ENCODE data around the gene CD302. TPM values are rescaled to one million over a fixed set of nuclear protein-coding genes. Genes with fewer than 3 reads are reported as not detected.

CD302 gene
- total RNA-seq, 2 donors from 2014 or later, result 30.0 to 31.1 TPM

DNA sequence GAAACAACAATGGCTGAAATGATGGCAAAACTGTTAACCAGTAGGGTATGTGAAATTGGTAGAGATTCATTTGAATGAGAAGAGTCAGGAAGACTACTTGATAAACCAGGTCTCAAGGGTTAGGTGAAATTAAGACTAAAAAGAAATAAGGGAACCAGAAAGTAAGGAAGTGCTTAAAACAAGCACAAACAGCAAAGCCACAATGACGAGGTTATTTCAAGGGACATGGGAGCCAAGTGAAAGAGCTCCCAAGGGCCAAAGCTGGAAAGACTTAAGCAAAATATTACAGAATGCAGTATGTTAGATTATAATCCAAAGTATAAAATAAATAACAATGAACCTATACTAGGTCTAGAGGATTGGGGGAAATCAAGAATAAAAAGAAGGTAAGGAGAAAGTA is 19.3 kb upstream of the CD302 start:
- 62 to 85% methylated on average over 1 of the region's 1 CpG for WGBS, 2 donors
- no peak overlapping the region for H3K4me3 ChIP-seq
- ATAC-seq (no peak), DNase-seq (no peak)
- H3K36me3 ChIP-seq (replicated peaks in 1 of 2; ENCODE audit: insufficient read depth in 1 of 2, low read depth in 2 of 2), result no peaks in the 10 kb centered on the region
- no peaks in the 10 kb centered on the region for H3K9me3 ChIP-seq
- no peak for TF ChIP-seq POLR2A (IDR thresholded peaks at IDR 0.05)
- TF ChIP-seq, protein P1, sequence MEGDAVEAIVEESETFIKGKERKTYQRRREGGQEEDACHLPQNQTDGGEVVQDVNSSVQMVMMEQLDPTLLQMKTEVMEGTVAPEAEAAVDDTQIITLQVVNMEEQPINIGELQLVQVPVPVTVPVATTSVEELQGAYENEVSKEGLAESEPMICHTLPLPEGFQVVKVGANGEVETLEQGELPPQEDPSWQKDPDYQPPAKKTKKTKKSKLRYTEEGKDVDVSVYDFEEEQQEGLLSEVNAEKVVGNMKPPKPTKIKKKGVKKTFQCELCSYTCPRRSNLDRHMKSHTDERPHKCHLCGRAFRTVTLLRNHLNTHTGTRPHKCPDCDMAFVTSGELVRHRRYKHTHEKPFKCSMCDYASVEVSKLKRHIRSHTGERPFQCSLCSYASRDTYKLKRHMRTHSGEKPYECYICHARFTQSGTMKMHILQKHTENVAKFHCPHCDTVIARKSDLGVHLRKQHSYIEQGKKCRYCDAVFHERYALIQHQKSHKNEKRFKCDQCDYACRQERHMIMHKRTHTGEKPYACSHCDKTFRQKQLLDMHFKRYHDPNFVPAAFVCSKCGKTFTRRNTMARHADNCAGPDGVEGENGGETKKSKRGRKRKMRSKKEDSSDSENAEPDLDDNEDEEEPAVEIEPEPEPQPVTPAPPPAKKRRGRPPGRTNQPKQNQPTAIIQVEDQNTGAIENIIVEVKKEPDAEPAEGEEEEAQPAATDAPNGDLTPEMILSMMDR (IDR thresholded peaks at IDR 0.05), result no peak
- no peaks in the 10 kb centered on the region for H3K27me3 ChIP-seq
- intact Hi-C loops (cut with DNase I), result no loop called here
- no peaks in the 10 kb centered on the region for H3K4me1 ChIP-seq
- no peak overlapping the region for H3K27ac ChIP-seq

DNA sequence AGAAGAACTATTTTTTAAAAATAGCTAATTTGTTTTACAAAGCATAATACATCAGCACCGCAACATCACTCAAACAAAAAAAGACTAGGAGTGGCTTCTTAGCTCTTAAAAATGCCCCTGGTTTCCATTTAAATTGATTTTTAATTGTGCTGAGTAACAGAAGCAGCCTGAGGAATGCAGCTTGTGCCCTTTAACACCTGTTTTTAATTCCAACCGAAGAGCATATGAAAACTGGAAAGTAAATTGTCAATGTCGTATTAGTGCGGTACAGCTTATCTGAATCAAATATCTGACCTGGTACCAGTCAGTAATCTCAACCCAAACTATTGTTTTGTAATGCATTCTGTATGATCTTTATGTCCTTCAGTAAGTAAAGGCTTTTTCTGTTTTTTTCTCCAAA is 13.2 kb upstream of the CD302 start:
- ATAC-seq (no peak), DNase-seq (no peak)
- H3K9me3 ChIP-seq, result no peaks in the 10 kb centered on the region
- H3K27me3 ChIP-seq, result no peaks in the 10 kb centered on the region
- no peak overlapping the region for H3K27ac ChIP-seq
- no peaks in the 10 kb centered on the region for H3K4me1 ChIP-seq
- H3K4me3 ChIP-seq, result no peak overlapping the region
- H3K36me3 ChIP-seq (replicated peaks in 1 of 2; ENCODE audit: insufficient read depth in 1 of 2, low read depth in 2 of 2), result no peaks in the 10 kb centered on the region
- TF ChIP-seq, protein P1 (IDR thresholded peaks at IDR 0.05), result no peak
- no peak for TF ChIP-seq POLR2A (IDR thresholded peaks at IDR 0.05)
- intact Hi-C loops (cut with DNase I), result no loop called here
- 78 to 83% methylated on average over 4 of the region's 4 CpGs for WGBS, 2 donors

DNA sequence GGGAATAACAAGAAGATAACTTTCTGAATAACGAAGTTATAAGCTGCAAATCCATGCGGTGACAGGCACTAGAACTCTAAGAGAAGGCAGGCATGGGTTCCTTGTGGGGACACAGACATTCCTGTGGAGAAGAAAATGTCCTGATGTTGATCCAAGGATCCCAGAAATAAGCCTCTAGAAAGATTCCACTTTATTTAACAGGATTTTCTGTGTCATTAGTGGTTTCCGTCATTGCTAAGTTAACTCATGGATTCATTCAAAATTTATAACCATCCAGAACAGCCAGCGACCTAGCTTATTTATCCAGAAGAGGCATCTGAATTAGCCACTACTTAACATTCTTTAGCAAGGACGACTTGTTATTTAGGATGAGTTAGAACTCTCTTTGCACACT is 10.0 kb upstream of the CD302 start:
- no peaks in the 10 kb centered on the region for H3K27me3 ChIP-seq
- no peaks in the 10 kb centered on the region for H3K36me3 ChIP-seq (replicated peaks in 1 of 2; ENCODE audit: insufficient read depth in 1 of 2, low read depth in 2 of 2)

DNA sequence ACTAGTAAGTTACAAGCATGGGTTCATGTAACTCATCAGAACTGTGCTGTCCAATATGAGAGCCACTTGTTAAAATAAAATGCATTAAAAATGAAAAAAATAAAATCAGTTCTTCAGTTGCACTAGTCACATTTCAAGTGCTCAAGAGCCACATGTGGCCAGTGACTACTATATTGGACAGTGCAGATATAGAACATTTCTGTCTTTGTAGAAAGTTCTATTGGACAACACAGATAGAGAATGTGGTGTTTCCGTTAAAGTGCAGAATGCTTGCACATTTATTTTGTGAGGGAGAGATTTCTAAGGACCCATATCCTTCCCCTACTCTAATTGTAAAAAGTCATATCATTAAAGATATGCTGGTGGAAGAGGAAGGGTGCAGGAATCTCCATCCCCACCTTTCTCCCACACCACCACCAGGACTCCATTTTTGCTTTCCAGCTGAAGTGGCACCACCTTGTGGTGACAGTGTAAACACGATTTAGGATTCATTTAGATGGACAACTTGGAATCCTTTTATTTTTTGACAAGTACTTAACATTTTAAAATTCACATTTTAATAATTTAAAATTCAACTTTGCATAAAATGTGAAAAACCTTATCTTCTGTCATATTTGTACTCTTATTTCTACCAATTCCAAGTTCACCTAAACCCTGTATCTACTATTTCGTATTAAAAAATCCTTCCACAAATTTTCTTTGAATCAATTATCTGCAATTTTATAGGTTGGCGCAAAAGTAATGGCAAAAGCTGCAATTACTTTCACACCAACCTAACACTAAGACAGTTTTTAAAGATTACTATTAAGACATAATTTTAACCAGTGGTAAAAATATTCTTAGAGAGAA is 9.4 kb upstream of the CD302 start:
- Histone ChIP-seq H3K9me3 (no peaks in the 10 kb centered on the region), H3K4me3 (no peak overlapping the region), H3K4me1 (peaks cover 11% of the 10 kb centered on the region), H3K36me3 (replicated peaks in 1 of 2; ENCODE audit: insufficient read depth in 1 of 2, low read depth in 2 of 2) (no peaks in the 10 kb centered on the region), H3K27me3 (no peaks in the 10 kb centered on the region), H3K27ac (no peak overlapping the region)
- TF ChIP-seq, protein P1 (IDR thresholded peaks at IDR 0.05), result peak; percentile 33 to 84 (median 76)
- TF ChIP-seq POLR2A (IDR thresholded peaks at IDR 0.05), result no peak
- 65 to 67% methylated on average over 4 of the region's 4 CpGs for WGBS, 2 donors
- DNase-seq, result peak; percentile 30 to 59 (median 46)
- no peak for ATAC-seq
- intact Hi-C loops (cut with DNase I), result no loop called here

More for the DNA sequence above, 10.0 kb upstream of the CD302 start:
- DNase-seq (no peak), ATAC-seq (no peak)
- Histone ChIP-seq H3K4me1 (peaks cover 7% of the 10 kb centered on the region), H3K27ac (no peak overlapping the region), H3K4me3 (no peak overlapping the region), H3K9me3 (no peaks in the 10 kb centered on the region)
- 67 to 75% methylated on average over 5 of the region's 5 CpGs for WGBS, 2 donors
- intact Hi-C loops (cut with DNase I), result no loop called here
- no peak for TF ChIP-seq POLR2A (IDR thresholded peaks at IDR 0.05)
- TF ChIP-seq, protein P1 (IDR thresholded peaks at IDR 0.05), result no peak

DNA sequence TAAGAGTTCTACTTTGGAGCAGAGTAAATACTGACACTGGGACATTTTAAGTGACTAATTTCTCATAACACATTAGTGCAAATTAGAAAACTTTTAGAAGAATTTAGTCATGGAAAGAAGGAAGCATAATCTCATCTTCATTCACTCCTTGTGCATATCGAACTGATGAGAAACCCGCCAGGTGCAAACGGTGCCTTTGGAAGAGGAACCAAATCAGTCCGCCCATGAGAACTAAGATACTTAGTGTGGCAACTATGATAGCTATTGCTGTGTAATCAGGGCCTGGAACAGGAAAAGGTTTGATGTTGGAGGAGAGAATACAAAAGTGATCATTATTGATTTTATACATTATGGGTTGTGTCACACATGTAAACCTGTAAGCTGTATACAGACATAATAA is 6.9 kb upstream of the CD302 start:
- Histone ChIP-seq H3K36me3 (replicated peaks in 1 of 2; ENCODE audit: insufficient read depth in 1 of 2, low read depth in 2 of 2) (no peaks in the 10 kb centered on the region), H3K27me3 (no peaks in the 10 kb centered on the region), H3K9me3 (no peaks in the 10 kb centered on the region), H3K4me3 (no peak overlapping the region), H3K4me1 (peaks cover 11% of the 10 kb centered on the region), H3K27ac (no peak overlapping the region)
- no peak for ATAC-seq
- TF ChIP-seq, protein P1 (IDR thresholded peaks at IDR 0.05), result no peak
- TF ChIP-seq POLR2A (IDR thresholded peaks at IDR 0.05), result no peak
- 33 to 38% methylated on average over 4 of the region's 4 CpGs for WGBS, 2 donors
- intact Hi-C loops (cut with DNase I), result no loop called here
- DNase-seq, result peak in 2 of 4 donors; percentile 11 to 60

Measured in body of pancreas (tissue), 4 donors.